NCI-H446 (cell line): Measurements from ENCODE around the gene C16orf86.

ENCODE experiments used
- DNase-seq, 2 experiments: peaks; one replicate each; lab custom pipeline; 2025; lab: John Stamatoyannopoulos, UW

The C16orf86 gene

DNA sequence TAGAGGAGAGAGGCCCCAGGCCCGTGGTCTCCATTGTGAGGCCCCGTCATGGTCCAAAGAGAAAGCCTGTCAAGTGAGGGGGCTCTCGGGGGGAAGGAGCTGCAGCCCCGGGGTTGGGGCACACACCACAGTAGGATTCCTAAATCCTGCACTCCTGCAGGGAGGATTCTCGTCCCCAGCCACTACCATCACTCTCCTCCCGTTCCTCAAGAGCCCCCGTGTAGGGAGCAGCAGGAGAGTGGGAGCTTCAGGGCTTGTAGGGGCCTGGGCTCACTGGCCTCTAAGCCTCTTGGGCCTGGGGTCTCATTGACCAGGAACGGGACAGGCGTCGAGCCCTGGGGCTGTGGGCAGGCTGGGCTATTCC, 821 bp downstream of the C16orf86 start:
- no peak for DNase-seq

- DNase-seq = peak; percentile 51 to 93
These were observed 1.3 kb downstream of the C16orf86 start for GRCh38 chr16:67667817-67668494.

GRCh38 chr16:67668495-67669157, 2.0 kb downstream of the C16orf86 start:
- no peak for DNase-seq

GRCh38 chr16:67669499-67670101, 3.0 kb downstream of the C16orf86 start:
- no peak for DNase-seq

- no peak for DNase-seq
These were observed 5.7 kb downstream of the C16orf86 start for GRCh38 chr16:67672306-67672705.

DNA sequence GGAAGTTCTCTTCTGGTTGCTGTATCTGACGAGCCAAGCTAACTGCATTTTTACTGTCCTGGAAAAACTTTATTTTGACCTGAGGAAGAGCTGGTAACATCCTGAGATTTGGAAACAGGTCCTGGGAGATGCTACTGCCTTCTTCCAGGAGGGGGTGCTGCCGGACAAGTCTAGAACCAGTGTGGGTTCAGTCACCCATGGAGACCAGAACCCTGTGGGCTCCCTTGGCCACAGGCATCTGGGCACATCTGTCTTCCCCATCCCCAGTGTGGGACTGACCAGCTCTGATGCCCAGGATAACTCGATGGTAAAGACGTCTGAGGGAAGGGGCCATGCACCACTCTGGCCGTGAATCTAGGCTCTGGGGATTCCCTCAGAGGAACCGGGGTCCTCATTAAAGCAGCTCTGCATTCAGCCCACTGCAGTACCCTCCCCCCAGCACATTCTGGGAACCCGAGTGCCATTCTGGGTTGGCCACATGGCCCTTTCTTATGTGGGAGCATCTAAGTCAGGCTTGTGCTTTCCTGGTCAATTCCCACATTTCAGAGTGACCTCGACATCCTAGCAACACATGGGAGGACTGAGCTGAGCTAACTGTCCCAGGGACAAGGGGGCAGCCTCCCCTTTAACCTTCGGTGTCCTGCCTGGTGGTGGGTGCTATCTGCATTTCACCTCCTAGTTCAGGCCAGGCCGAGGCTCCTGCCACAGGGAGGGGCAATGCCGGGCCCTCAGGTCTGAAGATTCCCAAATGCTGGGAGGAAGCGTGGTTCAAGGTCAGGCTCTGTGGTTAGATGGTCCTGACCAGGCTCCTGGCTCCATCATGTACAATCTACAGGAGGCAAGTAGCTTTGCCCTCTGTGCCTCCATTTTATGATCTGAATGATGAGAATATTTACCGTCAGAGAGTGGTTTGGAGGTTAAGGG, 6.4 kb downstream of the C16orf86 start:
- DNase-seq = peak; percentile 10 to 48

GRCh38 chr16:67673712-67674580, 7.3 kb downstream of the C16orf86 start:
- peak in 1 of 2 experiments; percentile 27 for DNase-seq

DNA sequence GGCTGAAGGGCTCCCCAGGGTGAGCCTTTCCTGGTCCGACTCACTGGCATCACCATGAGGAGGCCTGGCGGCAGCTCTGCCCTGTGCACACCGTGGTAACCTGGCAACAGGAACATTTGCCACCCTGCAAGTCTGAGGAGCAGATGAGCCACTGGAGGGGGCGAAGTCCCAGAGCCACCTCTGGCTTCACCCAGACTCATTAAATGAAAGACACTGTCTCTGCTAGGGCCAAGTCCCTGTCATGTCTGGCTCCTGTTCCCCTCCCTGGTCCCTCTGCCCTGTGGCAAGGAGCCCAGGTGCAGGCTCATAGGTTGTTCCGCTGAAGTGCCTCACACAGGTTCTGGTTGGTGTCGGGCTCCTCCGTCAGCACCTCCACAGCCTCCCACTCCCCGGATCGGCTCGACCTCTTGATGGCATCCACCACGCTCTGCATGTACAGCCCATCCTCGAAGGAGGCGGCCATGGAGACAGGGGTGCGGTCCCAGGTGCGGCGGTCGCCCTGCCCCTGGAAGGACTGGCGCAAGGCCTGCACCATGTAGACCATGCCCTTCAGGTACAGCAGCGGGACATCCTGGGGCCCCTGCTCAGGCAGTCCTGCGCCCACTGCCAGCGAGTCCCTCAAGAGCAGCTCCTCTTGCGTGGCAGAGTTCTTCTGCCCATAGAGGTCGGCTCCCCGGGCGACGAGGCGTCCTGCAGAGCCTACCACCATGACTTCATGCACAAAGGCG, 8.4 kb downstream of the C16orf86 start:
- DNase-seq = no peak

GRCh38 chr16:67675579-67675935, 8.9 kb downstream of the C16orf86 start:
- no peak for DNase-seq

GRCh38 chr16:67675999-67676398, 9.4 kb downstream of the C16orf86 start:
- no peak for DNase-seq

- DNase-seq = no peak
These were observed 9.9 kb downstream of the C16orf86 start for GRCh38 chr16:67676516-67676915.

DNA sequence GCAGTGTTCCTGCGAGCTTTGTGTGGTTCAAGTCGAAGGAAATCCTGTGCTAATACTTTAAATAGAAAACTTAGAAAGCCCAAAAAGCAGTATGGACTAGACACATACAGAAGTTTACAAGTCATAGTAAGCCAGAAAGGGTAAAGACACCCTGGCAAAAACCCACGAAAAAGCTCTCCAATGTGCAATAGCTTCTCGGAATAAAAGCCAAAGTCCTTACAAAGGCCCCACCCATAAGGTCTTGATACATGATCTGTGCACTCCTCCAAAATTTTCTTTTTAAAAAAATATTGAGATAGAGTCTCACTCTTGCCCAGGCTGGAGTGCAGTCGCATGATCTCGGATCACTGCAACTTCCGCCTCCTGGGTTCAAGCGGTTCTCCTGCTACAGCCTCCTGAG, 10.3 kb downstream of the C16orf86 start:
- no peak for DNase-seq

- no peak for DNase-seq
These were observed 11.1 kb downstream of the C16orf86 start for GRCh38 chr16:67677712-67678111.

- no peak for DNase-seq
These were observed 11.9 kb downstream of the C16orf86 start for GRCh38 chr16:67678354-67679023.

GRCh38 chr16:67679935-67680897, 13.6 kb downstream of the C16orf86 start:
- DNase-seq = no peak

DNA sequence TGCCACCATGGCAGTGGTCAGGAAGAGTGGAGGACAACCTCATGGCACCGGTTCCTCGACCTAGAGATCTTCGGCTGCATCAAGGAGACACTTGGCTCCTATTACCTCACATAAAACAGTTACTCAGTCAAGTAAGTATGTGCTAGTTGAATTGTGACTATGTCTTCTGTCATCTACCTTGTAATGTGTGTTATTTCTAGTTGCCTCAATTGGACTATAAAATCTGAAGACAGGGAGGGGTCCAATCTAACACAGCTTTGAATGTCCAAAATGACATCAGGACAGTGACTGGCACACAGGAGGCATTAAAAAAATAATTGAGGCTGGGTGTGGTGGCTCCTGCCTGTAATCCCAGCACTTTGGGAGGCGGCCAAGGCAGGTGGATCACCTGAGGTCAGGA, 17.2 kb downstream of the C16orf86 start:
- DNase-seq = no peak

DNA sequence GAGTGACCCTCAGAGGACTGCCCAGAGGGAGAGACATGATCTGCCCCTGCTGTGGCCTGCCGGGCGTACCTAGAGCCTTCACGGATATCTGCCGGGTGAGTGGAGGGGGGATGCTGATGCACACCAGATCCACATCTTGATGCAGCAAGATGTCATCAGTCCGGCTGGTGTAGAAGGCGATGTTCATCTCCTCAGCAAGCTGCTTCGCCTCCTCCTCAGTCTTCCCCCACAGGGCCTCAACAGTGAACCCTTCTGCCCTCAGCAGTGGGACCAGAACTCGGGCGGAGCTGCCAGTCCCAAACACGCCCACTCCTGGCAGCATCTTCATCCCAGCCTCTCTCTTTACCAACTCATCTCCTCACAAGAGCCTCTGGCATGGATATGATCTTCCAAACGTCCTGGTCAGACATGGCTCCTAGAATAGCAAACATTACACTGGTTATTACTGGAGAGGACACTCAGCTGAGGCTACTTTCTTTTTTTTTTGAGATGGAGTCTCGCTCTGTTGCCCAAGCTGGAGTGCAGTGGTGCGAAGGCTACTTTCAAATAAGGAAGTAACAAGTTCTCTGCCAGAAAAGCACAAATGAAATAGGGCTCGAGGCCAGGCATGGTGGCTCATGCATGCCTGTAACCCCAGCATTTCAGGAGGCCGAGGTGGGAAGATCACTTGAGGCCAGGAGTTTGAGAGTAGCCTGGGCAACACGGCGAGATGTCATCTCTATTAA, 18.9 kb downstream of the C16orf86 start:
- no peak for DNase-seq
